ENCODE data around the gene LYZL2.
A peak's percentile ranks its signal among the peaks of the same experiment; 100 is the strongest.
"Not testable (repeated sequence)": the region's sequence is repeated elsewhere in the genome, so short reads cannot be mapped to it uniquely, and the experiment has no call there.

The LYZL2 gene

DNA sequence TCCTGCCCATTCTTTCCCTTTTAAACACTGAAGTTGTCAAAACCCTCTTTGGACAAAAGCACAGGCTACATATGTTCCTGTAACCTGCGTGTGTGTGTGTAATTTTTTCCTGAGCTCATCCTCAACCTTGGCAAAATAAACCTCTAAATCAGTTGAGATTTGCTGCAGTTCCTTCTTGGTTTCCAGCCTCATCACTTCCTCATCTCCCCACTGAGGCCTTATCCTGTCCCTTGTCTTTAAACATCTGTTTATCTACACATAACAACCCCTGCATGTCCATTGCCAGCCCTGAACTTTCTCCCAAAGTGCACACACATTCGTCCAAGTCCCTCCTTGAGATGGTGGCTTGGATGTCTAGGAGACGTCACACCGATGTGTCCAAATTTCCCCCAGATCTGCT is 35.5 kb downstream of the LYZL2 start:
- no peak for DNase-seq (ENCODE audit: low spot score)

DNA sequence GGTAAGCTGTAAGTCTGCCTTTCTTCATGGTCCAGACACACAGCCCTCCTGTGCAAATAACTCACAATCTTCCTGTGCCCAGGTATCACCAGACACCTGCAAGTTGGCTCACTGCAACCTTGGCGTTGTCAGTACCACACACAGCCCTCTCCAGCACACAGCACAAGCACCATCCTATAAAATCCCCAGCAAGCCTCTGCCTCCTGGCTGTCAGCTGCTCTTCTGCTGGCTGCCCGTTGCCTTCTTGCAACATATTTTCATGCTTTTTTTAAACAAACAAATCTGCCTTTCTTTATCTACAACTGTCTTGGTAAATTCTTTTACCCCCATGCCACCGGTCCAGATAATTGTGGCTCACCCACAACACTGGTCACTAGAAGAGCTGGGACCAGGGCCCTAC is 36.8 kb downstream of the LYZL2 start:
- DNase-seq (ENCODE audit: low spot score) = not testable (repeated sequence)

DNA sequence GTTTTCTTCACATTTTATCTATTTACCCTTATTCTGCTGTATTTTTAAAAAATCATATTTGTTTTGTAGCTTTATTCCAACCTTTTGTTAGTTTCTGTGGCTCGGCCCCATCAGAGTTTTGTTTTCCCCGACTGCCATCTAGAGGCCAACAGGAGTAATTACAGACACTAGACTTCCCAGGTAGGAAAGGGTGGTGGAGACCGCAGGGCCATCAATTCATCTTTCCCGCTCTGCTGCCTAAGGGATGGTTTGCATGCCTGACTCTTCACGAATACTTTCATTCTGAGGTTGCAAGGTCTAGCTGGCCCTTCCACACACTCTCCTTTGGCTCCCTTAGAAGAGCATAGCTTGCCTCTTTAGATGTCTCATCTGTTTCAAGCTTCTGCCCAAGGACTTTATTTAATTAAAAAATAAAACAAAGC is 38.3 kb downstream of the LYZL2 start:
- peak; percentile 46 for DNase-seq (ENCODE audit: low spot score)

DNA sequence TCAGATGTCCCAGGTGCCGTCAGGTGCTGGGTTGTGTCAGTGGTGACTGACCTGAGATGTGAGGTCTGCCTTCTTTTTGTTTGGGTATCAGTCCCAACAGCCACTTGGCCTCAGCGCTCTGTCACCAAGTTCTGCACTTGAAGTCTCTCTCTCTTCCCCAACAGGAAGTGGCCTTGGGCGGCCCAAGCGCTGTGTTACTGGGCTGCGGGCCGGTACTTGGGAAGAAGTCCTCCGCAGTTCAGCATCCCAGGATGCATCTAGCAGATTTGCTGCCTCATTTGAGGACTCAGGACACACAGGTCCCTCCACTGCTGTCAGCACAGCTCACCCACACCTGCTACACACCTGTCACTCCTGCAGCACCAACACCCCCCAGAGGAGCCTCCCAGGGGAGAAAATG is 40.1 kb downstream of the LYZL2 start:
- no peak for DNase-seq (ENCODE audit: low spot score)

DNA sequence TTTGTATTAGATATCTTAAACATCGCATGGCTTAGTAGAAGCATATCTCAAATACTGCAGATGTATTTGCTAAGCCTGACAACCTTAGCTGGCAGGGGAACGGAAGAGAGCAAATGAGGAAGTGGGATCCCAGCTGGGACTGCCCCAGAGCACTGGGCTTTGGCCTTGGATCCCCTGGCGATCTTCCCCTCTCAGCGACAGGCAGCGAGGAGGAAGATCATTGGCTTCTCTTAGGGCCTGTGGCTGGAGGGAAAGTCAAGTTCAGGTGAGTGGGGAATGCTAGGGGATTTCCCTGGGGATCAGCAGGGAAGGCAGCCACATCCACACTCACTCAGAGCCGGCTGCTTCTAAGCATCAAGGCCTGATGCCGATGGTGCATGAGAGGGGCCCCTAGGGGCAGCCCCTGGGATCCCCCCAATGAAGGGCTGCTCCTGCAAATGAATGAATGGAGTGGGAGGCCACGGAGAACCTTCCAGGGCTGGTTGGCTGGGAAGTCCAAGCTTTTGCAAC is 42.0 kb downstream of the LYZL2 start:
- no peak for DNase-seq (ENCODE audit: low spot score)

DNA sequence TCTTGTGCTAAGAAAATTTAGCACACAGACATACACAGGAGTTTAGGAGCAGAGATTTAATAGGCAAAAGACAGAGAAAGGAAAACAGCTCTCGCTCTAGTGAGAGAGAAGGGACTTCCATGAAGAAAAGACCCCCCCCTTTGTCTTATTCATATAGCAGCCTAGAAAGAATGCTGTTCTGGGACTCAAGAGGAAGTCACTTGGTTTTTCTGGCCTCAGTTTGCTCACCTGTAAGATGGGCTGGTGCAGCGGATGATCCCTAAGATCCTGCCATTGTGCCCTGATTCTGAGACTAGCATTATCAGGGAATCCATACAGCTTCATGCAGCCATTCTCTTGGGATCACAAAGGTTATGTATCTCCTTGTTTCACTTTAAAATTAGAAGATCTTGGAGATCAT is 42.7 kb downstream of the LYZL2 start:
- DNase-seq (ENCODE audit: low spot score) = no peak

DNA sequence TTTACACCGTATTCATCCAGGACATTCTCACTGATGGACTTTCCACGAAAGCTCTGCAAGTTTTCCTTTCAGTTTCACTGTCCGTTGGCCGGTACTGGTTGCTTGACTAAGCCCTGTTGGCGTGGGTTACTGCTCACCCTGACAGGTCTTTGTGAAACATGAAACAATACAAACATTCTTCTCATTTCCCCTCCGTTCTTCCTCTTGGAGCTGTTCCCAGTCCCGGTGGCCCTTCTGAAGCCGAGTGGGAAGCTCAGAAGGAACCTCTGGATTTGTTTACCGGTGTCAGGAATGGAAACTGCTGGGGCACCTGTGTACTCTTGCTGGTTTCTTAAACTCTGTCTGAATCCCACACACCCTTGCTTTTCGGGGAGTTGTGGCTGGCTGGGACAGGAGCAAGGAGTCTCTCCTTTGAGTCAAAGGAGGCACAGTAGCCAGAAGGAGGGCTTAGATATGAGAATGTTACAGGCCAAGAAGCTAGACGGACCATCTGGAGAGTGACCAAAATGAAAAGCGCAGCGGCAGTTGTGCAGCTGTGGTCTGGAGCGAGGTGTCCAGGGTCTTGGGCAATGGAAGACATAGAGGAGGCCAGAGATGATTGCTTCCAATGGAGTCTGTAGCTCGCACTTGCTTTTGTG is 45.7 kb downstream of the LYZL2 start:
- DNase-seq (ENCODE audit: low spot score) = peak; percentile 60

DNA sequence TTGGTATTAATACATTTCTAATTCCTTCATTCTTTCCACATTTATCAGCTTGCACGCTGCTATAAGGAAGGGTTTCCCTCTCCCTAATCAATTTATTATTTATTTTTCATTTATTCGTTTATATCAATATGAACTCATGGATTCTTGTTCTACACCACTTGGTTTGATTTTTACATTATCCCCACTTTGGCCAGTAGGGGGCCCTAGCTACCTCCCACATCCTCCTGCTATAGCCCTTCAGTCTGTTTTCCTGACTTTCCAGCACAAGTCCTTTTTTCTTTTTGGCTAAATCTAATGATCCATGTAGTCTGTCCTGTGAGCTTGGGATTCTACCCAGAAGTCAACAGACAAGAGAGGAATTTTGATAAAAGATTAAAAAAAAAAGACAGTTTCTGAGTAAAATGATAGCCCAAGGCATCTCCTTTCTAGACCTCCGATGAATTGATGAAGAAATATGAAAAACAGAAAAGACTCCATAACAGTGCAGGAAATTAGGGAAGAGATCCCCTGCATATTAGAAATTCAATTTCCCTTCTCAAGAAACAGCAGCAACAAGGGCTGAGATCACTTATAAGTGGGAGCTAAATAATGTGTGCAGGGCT is 47.7 kb downstream of the LYZL2 start:
- DNase-seq (ENCODE audit: low spot score) = peak; percentile 49

DNA sequence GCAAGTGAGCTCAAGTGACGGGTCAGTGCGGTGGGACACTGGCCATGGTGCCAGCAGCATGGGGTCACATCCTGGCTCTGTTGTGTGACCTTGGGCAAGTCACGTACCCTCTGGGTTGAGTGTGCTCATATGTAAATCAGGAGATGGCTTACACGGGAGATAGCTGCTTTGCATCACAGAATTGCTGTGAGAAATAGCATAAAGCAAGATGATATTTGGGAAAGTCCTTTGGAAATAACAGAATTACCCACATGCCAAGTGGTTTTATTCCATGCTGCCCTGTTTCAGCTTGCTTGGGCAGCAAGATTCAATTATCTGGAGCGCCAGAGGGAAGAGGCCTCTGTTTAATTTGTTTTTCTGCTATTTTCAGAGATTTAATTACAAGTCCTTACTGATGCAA is 48.9 kb downstream of the LYZL2 start:
- no peak for DNase-seq (ENCODE audit: low spot score)

DNA sequence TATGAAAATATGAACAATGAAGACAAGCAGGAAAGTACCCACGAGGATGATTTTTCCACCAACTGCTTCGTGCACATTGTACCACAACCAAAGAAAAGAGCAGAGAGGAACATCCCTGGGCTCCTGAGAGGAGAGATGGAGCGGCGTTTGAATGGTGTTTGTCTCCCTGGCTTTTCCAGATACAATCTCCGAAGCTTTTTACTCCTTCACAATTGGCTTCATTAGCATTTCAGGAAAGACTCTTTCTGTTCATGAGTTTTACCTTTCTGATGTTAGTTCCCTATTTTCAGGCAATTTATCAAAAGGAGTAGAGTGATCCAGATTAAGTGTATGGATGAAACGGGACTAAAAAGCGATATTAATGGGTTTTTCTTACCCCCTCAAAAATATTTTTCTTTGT is 49.3 kb downstream of the LYZL2 start:
- DNase-seq (ENCODE audit: low spot score) = no peak

DNA sequence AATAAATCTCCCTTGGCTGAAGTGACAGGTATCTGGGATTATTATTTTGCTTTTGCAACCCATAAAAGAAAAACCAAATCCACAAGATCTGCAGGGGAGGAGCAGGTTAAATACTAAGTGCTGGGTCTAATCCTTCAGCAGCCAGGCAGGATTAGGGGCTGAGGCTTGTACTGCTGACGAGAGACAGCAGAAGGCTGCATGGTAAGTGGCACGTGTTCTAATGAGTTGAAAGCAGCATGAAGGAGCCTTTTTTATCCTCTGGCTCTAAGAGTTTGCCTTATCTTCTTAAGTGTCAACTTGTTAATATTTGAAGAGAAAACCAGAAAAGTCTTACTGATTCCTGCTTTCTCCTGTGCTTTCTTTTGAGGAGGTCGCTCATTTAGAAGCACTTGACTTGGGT is 50.0 kb downstream of the LYZL2 start:
- no peak for DNase-seq (ENCODE audit: low spot score)

DNA sequence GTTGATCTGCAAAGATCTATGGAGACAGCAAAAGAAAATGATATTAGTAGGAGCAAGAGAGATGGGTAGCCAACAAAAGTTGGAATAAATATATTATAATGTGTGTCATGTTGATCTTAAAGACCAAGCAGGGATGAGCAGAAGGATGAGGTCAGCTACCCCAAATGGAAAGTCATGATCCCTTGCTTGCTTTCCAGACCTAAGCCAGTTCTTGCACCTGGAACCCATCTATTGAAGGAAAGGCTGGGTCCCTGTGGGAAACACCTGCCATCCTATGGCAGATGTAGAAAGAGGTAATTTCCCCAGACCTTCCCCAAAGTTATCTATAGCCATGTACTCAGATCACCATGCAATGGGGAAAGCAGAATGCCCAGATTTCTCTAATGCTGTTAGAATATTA is 52.5 kb downstream of the LYZL2 start:
- no peak for DNase-seq (ENCODE audit: low spot score)

DNA sequence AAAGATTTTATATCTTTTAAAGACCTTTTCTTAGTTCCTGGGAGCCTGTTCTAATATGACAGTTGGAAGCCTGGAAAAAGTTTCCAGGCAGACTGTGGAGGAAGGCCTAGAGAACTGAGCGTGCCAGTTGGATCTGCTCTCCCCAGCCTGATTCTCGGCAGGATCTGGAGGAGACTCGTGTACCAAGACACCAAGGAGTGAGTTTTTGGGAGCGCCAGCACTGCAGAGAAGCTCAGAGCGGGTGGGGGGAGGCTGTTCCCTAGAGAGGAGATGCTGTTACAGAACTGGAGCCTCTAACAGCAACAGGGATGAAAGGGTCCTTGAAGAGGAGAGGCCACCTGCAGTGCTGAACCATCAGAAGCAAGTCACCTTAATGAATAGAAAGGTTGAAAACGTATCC is 52.9 kb downstream of the LYZL2 start:
- DNase-seq (ENCODE audit: low spot score) = no peak

DNA sequence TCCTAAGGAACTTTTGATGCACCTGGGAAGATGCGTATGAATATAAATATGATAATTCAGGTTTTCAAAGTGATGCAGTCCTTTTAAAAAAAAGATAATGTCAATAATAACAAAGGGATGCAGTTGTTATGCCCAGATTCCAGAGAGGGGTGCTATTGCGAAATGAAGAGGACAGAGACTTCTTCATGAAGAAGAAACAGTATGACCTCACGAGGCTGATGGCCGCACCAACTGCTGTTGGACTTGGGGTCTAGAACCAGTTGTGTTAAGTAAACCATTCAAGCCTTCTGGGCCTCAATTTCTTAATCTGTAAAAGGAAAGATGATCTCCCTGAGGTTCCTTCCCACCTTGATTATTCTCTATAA is 55.1 kb downstream of the LYZL2 start:
- DNase-seq (ENCODE audit: low spot score) = no peak

DNA sequence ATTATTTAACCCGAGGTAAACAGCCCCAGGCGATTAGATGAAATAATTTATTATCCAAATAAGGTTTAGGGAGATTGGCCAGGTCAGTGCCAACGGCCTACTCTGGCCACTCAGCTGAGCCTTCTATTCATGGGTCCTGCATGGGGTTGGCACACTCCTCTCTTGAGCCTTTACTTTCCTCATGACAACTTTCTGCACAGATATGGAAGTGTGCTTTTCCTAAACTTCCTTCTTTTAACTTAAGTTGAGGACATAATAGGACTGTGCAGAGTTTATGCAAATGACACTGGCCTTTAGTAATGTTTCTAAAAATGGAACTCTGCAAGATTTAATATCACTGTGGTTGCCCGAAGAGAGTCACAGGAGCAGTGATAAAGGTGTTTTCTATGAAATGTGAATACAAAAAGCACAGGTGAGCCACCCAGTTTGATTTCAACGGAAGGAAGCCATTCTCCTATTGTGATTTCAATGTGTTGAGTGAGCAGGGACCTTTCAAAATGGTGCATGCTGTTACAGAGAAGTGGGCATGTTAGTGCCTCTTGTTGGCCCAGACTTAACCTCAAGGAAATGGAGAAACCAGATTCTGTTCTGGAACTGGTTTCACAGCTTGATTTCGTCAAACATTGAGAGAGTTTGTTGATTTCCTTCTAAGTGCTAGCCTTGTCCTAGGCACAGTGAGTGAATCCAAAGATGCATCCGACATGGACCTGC is 55.7 kb downstream of the LYZL2 start:
- no peak for DNase-seq (ENCODE audit: low spot score)

DNA sequence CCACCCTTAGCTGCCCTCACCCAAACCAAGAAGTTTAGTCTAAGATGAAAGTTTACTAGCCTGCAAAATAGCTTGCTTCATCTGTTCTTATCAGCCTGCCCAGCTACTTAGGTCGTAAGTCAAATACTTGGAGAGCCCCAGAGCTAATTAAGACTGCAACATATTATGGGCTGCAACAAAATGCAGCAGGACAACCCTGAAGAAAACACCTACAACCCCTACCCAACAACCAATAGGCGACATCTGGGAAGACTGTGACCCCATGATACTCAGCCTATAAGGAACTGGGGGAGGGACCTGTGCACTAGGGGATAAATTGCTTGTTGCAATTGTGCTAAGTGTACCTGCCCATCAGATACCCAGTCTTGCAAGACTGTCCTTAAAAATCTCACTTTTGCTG is 64.1 kb downstream of the LYZL2 start:
- no peak for DNase-seq (ENCODE audit: low spot score)

DNA sequence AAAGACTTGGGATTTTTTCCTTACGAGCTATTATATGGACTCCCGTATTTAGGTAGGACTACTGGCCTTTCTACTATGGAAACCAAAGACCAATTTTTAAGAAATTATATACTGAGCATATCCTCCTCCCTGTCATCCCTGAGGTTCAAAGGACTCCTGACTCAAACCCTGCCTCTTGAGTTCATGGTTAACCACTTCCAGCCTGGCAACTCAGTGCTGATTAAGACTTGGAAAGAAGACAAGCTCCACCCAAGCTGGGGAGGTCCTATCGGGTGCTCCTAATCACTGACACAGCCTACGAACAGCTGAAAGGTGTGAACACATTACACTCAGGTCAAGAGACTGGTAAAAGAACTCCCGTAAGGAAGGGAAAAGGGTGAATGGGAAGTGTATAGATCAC is 66.8 kb downstream of the LYZL2 start:
- no peak for DNase-seq (ENCODE audit: low spot score)
